ENCODE measurements around the gene DNAJC21. TPM values are rescaled to one million over a fixed set of nuclear protein-coding genes. Genes with fewer than 3 reads are reported as not detected.
"Not testable (repeated sequence)": the region's sequence is repeated elsewhere in the genome, so short reads cannot be mapped to it uniquely, and the experiment has no call there.

Gene DNAJC21
- total RNA-seq, 1 donor from 2014 or later, result 14.6 TPM

DNA sequence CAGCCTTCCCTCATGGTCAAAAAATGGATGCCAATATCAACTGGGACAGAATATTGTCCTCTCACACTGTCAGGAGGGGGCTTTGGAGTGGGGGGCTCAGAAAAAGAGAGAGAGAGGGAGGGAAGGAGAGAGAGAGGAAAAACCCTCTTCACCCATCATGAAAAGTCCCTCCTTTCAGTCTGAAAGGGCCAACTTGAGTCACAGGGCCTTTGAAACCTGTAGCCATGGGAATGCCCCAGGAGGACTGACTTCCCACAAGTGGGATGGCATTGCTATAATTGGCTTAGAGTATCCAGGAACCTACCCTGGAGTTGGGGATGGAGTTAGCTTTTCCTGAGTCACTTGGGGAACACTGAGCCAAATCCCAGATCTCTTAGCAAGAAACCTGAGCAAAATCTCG, 41.2 kb downstream of the DNAJC21 start:
- Histone ChIP-seq H3K9ac (ENCODE audit: low read depth in 1 of 3, low read length in 3 of 3) (no peak overlapping the region), H3K9me3 (ENCODE audit: control insufficient read depth in 3 of 3, low read length in 3 of 3) (no peaks in the 10 kb centered on the region), H3K4me3 (ENCODE audit: low read length in 3 of 3) (no peak overlapping the region), H3K27me3 (ENCODE audit: control insufficient read depth in 3 of 3, insufficient read depth in 3 of 3, low read length in 3 of 3) (no peaks in the 10 kb centered on the region), H3K4me1 (ENCODE audit: control insufficient read depth in 3 of 3, insufficient read depth in 3 of 3, low read length in 3 of 3) (no peaks in the 10 kb centered on the region), H3K27ac (ENCODE audit: low read depth, low read length) (no peak overlapping the region), H3K36me3 (ENCODE audit: control insufficient read depth in 3 of 3, insufficient read depth in 3 of 3, low read length in 3 of 3) (peaks cover 0 to 2% (median 0%) of the 10 kb centered on the region in 3 donors)

DNA sequence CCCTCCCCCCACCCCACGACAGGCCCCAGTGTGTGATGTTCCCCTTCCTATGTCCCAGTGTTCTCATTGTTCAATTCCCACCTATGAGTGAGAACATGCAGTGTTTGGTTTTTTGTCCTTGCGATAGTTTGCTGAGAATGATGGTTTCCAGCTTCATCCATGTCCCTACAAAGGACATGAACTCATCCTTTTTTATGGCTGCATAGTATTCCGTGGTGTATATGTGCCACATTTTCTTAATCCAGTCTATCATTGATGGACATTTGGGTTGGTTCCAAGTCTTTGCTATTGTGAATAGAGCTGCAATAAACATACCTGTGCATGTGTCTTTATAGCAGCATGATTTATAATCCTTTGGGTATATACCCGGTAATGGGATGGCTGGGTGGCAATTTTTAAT, 42.3 kb downstream of the DNAJC21 start:
- not testable (repeated sequence) for H3K9ac ChIP-seq (ENCODE audit: low read depth in 1 of 3, low read length in 3 of 3); H3K27me3 ChIP-seq (ENCODE audit: control insufficient read depth in 3 of 3, insufficient read depth in 3 of 3, low read length in 3 of 3); H3K4me1 ChIP-seq (ENCODE audit: control insufficient read depth in 3 of 3, insufficient read depth in 3 of 3, low read length in 3 of 3); H3K27ac ChIP-seq (ENCODE audit: low read depth, low read length); H3K36me3 ChIP-seq (ENCODE audit: control insufficient read depth in 3 of 3, insufficient read depth in 3 of 3, low read length in 3 of 3); H3K4me3 ChIP-seq (ENCODE audit: low read length in 3 of 3); H3K9me3 ChIP-seq (ENCODE audit: control insufficient read depth in 3 of 3, low read length in 3 of 3)

DNA sequence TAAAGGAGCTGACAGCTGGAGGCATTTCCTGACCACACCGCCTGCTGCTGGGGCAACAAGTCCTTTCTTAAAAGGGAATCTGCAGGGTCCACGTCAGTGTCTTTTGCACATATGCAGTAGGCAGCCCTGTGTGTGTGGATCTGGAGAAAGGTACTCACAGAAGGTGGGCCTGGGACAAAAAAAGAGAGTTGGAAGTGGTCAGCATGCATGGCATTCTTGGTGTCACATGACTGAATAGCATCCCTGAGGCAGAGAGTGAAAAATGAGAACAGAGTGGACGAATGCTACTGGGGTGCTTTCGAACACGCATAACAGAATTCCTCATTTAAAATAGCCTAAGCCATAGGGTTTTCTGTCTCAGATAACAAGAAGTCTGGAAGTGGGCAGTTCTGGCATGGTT, 47.0 kb downstream of the DNAJC21 start:
- H3K4me1 ChIP-seq (ENCODE audit: control insufficient read depth in 3 of 3, insufficient read depth in 3 of 3, low read length in 3 of 3), result no peaks in the 10 kb centered on the region
- no peak overlapping the region for H3K9ac ChIP-seq (ENCODE audit: low read depth in 1 of 3, low read length in 3 of 3)
- H3K9me3 ChIP-seq (ENCODE audit: control insufficient read depth in 3 of 3, low read length in 3 of 3), result no peaks in the 10 kb centered on the region
- H3K27me3 ChIP-seq (ENCODE audit: control insufficient read depth in 3 of 3, insufficient read depth in 3 of 3, low read length in 3 of 3), result no peaks in the 10 kb centered on the region
- no peaks in the 10 kb centered on the region for H3K36me3 ChIP-seq (ENCODE audit: control insufficient read depth in 3 of 3, insufficient read depth in 3 of 3, low read length in 3 of 3)
- no peak overlapping the region for H3K27ac ChIP-seq (ENCODE audit: low read depth, low read length)
- H3K4me3 ChIP-seq (ENCODE audit: low read length in 3 of 3), result no peak overlapping the region

DNA sequence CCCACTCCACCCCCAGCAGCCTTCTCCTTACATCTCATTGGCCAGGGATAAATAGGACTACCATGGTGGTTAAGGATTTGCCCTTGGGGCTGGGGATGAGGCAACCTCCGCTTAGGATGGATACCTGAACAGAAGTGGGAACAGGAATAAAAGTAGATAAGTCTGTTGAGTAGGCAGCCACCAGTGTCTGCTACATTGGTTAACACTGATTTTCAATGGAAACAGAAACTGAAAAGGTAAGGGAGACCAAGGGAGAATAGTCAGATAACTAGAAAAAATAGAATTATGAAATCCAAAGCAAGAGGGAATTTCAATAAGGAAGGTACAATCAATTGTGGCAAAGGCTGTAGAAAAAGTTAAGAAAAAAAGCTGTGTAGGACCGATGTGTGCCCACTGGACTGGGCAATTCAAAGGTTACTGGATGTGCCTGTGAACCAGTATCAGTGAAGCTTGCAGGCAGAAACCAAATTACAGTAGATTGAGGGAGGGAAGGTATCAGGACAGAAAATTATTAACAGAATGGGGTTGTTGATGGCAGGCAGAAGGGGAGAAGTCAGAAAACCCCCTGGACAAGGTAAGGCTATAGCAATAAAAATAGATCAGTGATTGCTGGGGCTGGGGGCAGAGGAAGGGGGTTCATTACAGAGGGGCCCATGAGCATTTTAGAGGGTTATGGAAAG, 48.7 kb downstream of the DNAJC21 start:
- Histone ChIP-seq H3K27ac (ENCODE audit: low read depth, low read length) (no peak overlapping the region), H3K36me3 (ENCODE audit: control insufficient read depth in 3 of 3, insufficient read depth in 3 of 3, low read length in 3 of 3) (no peaks in the 10 kb centered on the region), H3K27me3 (ENCODE audit: control insufficient read depth in 3 of 3, insufficient read depth in 3 of 3, low read length in 3 of 3) (no peaks in the 10 kb centered on the region), H3K4me3 (ENCODE audit: low read length in 3 of 3) (no peak overlapping the region), H3K9ac (ENCODE audit: low read depth in 1 of 3, low read length in 3 of 3) (no peak overlapping the region), H3K4me1 (ENCODE audit: control insufficient read depth in 3 of 3, insufficient read depth in 3 of 3, low read length in 3 of 3) (no peaks in the 10 kb centered on the region), H3K9me3 (ENCODE audit: control insufficient read depth in 3 of 3, low read length in 3 of 3) (no peaks in the 10 kb centered on the region)

DNA sequence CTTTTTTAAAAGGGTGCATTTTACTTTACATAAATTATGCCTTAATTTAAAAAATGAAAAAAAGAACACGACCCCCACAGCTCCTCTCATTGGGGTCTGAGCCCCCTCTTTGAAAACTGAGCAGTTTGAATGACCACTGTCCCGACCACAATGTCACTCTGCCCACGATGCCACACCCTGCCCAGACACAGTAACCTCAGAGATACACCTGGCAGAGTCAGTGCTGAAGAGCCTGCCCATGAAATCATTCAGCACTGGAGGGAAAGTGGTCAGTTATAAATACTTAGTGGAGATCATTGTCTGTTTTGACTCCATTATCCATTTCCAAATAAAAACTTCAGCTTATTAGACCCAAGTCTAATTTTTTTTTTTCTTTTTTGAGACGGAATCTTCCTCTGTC, 49.3 kb downstream of the DNAJC21 start:
- H3K4me1 ChIP-seq (ENCODE audit: control insufficient read depth in 3 of 3, insufficient read depth in 3 of 3, low read length in 3 of 3), result no peaks in the 10 kb centered on the region
- no peak overlapping the region for H3K9ac ChIP-seq (ENCODE audit: low read depth in 1 of 3, low read length in 3 of 3)
- H3K9me3 ChIP-seq (ENCODE audit: control insufficient read depth in 3 of 3, low read length in 3 of 3), result no peaks in the 10 kb centered on the region
- no peaks in the 10 kb centered on the region for H3K27me3 ChIP-seq (ENCODE audit: control insufficient read depth in 3 of 3, insufficient read depth in 3 of 3, low read length in 3 of 3)
- H3K4me3 ChIP-seq (ENCODE audit: low read length in 3 of 3), result no peak overlapping the region
- no peak overlapping the region for H3K27ac ChIP-seq (ENCODE audit: low read depth, low read length)
- no peaks in the 10 kb centered on the region for H3K36me3 ChIP-seq (ENCODE audit: control insufficient read depth in 3 of 3, insufficient read depth in 3 of 3, low read length in 3 of 3)

DNA sequence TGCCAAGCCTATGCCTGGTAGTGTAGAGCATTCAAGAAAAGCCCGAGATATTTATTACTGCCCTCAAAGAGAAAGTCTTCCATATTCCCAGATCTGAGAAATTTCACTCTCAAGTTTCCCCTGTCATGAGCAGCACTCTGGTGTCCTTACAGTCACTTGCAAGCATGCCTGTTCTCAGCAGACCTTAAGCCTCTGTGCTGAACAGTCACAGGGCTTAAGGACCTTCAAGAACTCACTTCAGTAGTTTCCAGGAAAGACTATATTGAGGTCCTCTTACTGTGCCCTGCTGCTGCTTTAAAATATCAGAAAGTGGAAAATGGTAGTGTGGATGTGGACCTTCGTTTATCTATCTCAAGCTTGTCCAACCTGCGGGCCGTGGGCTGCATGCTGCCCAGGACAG, 53.5 kb downstream of the DNAJC21 start:
- H3K27me3 ChIP-seq (ENCODE audit: control insufficient read depth in 3 of 3, insufficient read depth in 3 of 3, low read length in 3 of 3), result no peaks in the 10 kb centered on the region
- H3K9me3 ChIP-seq (ENCODE audit: control insufficient read depth in 3 of 3, low read length in 3 of 3), result peaks cover 0 to 8% (median 6%) of the 10 kb centered on the region in 3 donors
- H3K4me3 ChIP-seq (ENCODE audit: low read length in 3 of 3), result no peak overlapping the region
- H3K4me1 ChIP-seq (ENCODE audit: control insufficient read depth in 3 of 3, insufficient read depth in 3 of 3, low read length in 3 of 3), result no peaks in the 10 kb centered on the region
- H3K36me3 ChIP-seq (ENCODE audit: control insufficient read depth in 3 of 3, insufficient read depth in 3 of 3, low read length in 3 of 3), result no peaks in the 10 kb centered on the region
- no peak overlapping the region for H3K27ac ChIP-seq (ENCODE audit: low read depth, low read length)
- no peak overlapping the region for H3K9ac ChIP-seq (ENCODE audit: low read depth in 1 of 3, low read length in 3 of 3)

DNA sequence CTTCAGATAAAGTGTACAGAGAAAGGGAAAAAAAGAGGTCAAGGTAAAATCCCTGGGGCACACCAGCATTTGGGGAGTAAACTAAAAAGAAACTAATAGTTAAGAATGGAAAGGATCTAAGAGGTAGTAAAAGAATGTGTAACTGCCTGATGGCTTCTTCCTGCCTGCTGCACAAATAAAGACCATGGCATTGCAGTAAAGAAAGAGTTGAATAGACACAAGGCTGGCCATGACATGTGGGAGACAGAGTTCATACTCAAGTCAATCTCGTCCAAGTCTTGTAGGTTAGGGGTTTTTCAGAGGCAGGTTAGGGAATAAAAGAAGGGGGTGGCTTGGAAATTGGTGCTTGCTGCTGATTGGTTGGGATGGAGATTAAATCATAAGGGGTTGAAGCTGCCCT, 57.6 kb downstream of the DNAJC21 start:
- Histone ChIP-seq H3K36me3 (ENCODE audit: control insufficient read depth in 3 of 3, insufficient read depth in 3 of 3, low read length in 3 of 3) (no peaks in the 10 kb centered on the region), H3K27me3 (ENCODE audit: control insufficient read depth in 3 of 3, insufficient read depth in 3 of 3, low read length in 3 of 3) (no peaks in the 10 kb centered on the region), H3K9ac (ENCODE audit: low read depth in 1 of 3, low read length in 3 of 3) (no peak overlapping the region), H3K4me3 (ENCODE audit: low read length in 3 of 3) (no peak overlapping the region), H3K9me3 (ENCODE audit: control insufficient read depth in 3 of 3, low read length in 3 of 3) (peaks cover 0 to 8% (median 6%) of the 10 kb centered on the region in 3 donors), H3K27ac (ENCODE audit: low read depth, low read length) (no peak overlapping the region), H3K4me1 (ENCODE audit: control insufficient read depth in 3 of 3, insufficient read depth in 3 of 3, low read length in 3 of 3) (no peaks in the 10 kb centered on the region)

DNA sequence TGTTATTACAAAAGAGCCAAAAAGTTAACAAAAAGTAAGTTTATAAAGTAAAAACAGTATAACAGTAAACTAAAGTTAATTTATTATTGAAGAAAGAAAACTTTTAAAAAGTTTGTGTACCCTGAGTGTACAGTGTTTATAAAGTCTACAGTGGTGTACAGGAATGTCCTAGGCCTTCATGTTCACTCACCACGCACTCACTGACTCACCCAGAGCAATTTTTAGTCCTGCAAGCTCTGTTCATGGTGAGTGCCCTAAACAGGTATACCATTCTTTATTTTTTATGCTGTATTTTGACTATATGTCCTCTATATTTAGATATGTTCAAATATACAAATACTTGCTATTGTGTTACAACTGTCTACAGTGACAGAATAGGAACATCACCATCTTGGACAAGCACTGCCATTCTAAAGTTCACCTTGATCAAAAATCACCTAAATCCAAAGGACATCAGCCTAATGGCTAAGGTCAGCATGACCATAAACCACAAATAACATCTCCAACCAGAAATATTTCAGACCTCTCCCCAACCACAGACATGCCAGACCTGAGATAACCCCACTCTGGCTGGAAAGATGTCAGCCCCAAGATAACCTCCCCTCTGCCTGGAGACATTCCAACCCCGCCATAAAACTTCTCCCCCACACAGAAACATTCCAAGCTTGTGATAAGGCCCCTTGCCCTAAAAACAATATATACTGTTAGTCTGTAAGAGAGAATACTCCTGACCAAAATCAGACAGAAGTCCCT, 62.3 kb downstream of the DNAJC21 start:
- no peak overlapping the region for H3K9ac ChIP-seq (ENCODE audit: low read depth in 1 of 3, low read length in 3 of 3)
- no peak overlapping the region for H3K27ac ChIP-seq (ENCODE audit: low read depth, low read length)
- no peaks in the 10 kb centered on the region for H3K27me3 ChIP-seq (ENCODE audit: control insufficient read depth in 3 of 3, insufficient read depth in 3 of 3, low read length in 3 of 3)
- H3K4me1 ChIP-seq (ENCODE audit: control insufficient read depth in 3 of 3, insufficient read depth in 3 of 3, low read length in 3 of 3), result no peaks in the 10 kb centered on the region
- H3K4me3 ChIP-seq (ENCODE audit: low read length in 3 of 3), result no peak overlapping the region
- H3K36me3 ChIP-seq (ENCODE audit: control insufficient read depth in 3 of 3, insufficient read depth in 3 of 3, low read length in 3 of 3), result no peaks in the 10 kb centered on the region
- H3K9me3 ChIP-seq (ENCODE audit: control insufficient read depth in 3 of 3, low read length in 3 of 3), result peaks cover 0 to 4% (median 0%) of the 10 kb centered on the region in 3 donors

DNA sequence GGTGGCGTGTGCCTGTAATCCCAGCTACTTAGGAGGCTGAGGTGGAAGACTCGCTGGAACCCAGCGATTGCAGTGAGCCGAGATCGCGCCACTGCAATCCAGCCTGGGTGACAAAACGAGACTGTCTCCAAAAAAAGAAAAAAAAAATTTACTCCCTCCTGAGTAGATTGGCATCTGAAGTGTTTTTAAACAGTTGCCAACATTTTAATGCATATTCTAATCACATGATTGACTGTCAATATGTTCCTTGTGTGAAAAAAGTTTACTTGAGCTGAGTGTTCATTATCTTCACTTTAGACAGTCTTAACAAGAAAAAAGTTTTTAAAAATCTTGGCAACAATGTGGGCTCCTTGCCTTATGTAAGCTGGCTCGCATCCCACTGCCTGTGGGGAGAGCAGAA, 64.6 kb downstream of the DNAJC21 start:
- H3K9ac ChIP-seq (ENCODE audit: low read depth in 1 of 3, low read length in 3 of 3), result no peak overlapping the region
- H3K27me3 ChIP-seq (ENCODE audit: control insufficient read depth in 3 of 3, insufficient read depth in 3 of 3, low read length in 3 of 3), result no peaks in the 10 kb centered on the region
- H3K36me3 ChIP-seq (ENCODE audit: control insufficient read depth in 3 of 3, insufficient read depth in 3 of 3, low read length in 3 of 3), result no peaks in the 10 kb centered on the region
- H3K4me3 ChIP-seq (ENCODE audit: low read length in 3 of 3), result no peak overlapping the region
- H3K4me1 ChIP-seq (ENCODE audit: control insufficient read depth in 3 of 3, insufficient read depth in 3 of 3, low read length in 3 of 3), result no peaks in the 10 kb centered on the region
- no peaks in the 10 kb centered on the region for H3K9me3 ChIP-seq (ENCODE audit: control insufficient read depth in 3 of 3, low read length in 3 of 3)
- H3K27ac ChIP-seq (ENCODE audit: low read depth, low read length), result no peak overlapping the region

DNA sequence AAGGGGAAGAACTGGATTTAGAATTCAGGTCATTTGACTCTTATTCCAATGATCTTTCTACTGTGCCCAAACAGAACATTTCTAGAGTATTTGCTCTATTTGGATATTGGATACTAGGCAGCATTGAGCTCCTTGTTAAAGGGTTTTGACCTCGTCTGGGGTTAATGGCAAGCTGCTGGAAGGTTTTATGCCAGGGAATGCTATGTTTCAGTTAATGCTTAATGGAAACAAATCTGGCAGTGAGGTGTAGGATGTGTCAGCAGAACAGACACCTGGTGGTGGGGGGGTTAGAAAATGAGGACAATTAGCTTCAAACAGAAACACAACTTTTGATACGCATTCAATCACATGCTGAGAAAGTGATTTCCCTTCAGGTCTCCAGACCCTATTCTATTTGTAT, 66.9 kb downstream of the DNAJC21 start:
- H3K27me3 ChIP-seq (ENCODE audit: control insufficient read depth in 3 of 3, insufficient read depth in 3 of 3, low read length in 3 of 3), result no peaks in the 10 kb centered on the region

More for the DNA sequence above, 66.9 kb downstream of the DNAJC21 start:
- Histone ChIP-seq H3K4me1 (ENCODE audit: control insufficient read depth in 3 of 3, insufficient read depth in 3 of 3, low read length in 3 of 3) (no peaks in the 10 kb centered on the region), H3K27ac (ENCODE audit: low read depth, low read length) (no peak overlapping the region), H3K9me3 (ENCODE audit: control insufficient read depth in 3 of 3, low read length in 3 of 3) (no peaks in the 10 kb centered on the region), H3K4me3 (ENCODE audit: low read length in 3 of 3) (no peak overlapping the region), H3K9ac (ENCODE audit: low read depth in 1 of 3, low read length in 3 of 3) (no peak overlapping the region), H3K36me3 (ENCODE audit: control insufficient read depth in 3 of 3, insufficient read depth in 3 of 3, low read length in 3 of 3) (no peaks in the 10 kb centered on the region)
